GM12875 (cell line): ENCODE results near the gene CLIC5.

Experiments used
- H3K4me3 ChIP-seq: one replicate; pipeline ENCODE4 v1.5.1; 2011; ENCODE audit warnings: low read depth, low read length, control low read depth
- TF ChIP-seq, protein P1 (sequence below): IDR thresholded peaks from 2 replicates; pipeline ENCODE4 v1.5.1; 2011; ENCODE audit warnings: low read depth, mild to moderate bottlenecking, control low read depth, inconsistent platforms, low read length, moderate library complexity, borderline replicate concordance; ENCODE audit not compliant: insufficient read depth

The CLIC5 gene

DNA sequence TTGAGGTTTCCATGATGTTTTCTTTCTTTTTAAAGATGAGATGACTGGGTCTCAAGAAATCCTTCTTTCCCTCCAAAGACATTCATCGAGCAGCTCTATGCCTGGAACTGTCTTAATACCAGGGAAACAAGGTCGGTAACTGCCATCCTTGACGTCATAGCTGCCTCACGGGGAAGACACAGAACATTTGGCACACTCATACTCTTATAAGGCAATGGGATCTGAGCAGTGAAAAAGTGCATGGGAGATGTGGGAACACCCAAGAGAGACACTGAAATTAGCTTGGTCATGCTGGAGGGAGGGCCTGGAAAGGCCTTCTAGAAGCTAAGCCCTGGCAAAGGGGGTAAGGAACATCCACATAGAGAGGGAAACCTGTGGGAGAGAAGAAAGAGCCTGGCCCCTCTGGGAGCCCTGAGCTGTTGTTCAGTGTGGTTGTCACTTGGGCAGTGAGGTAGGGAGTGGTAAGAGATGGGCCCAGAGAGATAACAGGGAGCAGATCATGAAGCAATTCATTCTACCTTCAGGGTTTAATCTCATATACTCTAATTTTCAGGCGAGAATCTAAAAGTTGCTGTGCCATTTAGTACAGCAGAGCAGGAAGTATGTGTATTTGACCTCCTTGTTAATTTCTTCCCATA, 30.8 kb downstream of the CLIC5 start:
- TF ChIP-seq, protein P1, sequence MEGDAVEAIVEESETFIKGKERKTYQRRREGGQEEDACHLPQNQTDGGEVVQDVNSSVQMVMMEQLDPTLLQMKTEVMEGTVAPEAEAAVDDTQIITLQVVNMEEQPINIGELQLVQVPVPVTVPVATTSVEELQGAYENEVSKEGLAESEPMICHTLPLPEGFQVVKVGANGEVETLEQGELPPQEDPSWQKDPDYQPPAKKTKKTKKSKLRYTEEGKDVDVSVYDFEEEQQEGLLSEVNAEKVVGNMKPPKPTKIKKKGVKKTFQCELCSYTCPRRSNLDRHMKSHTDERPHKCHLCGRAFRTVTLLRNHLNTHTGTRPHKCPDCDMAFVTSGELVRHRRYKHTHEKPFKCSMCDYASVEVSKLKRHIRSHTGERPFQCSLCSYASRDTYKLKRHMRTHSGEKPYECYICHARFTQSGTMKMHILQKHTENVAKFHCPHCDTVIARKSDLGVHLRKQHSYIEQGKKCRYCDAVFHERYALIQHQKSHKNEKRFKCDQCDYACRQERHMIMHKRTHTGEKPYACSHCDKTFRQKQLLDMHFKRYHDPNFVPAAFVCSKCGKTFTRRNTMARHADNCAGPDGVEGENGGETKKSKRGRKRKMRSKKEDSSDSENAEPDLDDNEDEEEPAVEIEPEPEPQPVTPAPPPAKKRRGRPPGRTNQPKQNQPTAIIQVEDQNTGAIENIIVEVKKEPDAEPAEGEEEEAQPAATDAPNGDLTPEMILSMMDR = no peak
- no peak overlapping the region for H3K4me3 ChIP-seq

DNA sequence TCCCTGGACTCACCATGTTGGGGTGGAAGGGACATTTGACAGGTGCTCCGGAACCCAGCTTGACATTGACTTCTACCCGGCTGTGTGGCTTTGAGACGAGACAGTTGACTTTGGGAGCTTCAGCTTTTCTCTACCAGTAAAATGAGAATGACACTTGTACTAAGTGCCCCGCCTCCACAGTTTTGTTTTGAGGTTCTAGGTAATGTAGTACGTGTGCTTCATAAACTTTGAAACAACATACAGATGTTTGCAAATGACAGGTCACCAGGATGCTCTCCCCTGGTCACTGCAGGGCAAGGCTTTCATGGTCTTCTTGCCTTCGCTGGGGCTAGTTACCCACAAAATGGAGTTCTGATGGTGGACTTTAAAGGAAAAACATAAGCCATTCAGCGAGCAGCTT, 31.3 kb downstream of the CLIC5 start:
- no peak overlapping the region for H3K4me3 ChIP-seq
- TF ChIP-seq, protein P1 = no peak

DNA sequence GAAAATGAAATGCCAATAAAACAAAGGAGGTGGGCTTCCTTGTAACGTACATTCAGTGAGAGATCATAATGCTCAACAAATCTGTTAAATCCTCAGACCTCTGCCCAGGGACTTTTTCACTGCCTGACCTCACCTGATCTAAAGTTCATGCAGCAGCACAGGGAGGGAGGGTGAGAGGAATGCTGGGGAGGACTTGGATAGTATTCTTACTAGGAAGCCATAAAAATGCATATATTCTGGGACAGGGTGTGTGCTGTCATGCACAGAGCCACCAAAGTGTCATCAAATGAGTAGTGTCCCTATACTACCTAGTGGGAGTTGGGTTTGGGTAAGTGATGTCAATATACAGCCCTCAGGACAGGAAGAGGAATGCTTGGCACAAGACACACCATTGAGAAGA, 32.6 kb downstream of the CLIC5 start:
- H3K4me3 ChIP-seq = no peak overlapping the region
- TF ChIP-seq, protein P1 = no peak

DNA sequence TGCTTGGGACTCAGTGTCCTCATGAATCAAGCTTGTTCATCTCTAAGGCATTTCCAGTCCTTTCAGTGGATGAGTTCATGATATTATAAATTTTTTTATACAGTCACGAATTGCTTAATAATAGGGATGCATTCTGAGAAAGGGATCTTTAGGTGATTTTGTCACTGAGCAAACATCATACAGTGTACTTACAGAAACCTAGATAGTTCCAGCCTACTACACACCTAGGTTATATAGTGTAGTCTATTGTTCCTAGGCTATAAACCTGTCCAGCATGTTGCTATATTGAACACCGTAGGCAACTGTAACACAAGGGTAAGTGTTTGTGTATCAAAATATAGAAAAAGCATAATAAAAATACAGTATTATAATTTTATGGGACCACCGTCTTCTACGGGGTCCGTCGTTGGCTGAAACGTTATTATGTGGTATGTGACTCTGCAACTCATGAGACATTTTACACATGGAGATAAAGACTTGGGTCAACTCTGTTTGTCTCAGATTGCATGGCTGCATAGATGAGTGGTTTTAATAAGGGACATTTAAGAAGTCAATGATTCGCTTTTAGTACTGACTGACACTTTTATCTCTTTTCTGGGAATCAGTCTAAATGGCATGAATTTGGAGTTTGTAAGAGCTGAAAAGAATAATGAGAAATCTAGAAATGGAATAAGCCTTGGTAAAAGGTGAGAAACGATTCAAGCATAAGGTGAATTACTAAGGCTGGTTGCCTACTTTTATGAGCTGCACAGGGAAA, 33.2 kb downstream of the CLIC5 start:
- TF ChIP-seq, protein P1 = no peak
- H3K4me3 ChIP-seq = no peak overlapping the region

DNA sequence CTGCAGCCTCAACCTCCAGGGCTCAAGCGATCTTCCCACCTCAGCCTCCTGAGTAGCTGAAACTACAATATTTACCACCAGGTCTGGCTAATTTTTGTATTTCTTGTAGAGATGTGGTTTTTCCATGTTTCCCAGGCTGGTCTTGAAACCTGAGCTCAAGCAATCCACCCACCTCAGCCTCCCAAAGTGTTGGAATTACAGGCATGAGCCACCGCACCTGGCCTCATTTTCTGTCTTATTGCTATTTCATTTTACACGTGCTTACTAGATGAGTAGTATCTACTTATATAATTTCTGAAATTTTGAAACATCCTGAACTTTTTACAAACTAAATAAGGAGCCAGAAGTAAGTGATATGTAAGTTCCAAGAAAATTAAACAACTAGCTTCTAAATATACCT, 34.6 kb downstream of the CLIC5 start:
- H3K4me3 ChIP-seq = no peak overlapping the region
- TF ChIP-seq, protein P1 = no peak

DNA sequence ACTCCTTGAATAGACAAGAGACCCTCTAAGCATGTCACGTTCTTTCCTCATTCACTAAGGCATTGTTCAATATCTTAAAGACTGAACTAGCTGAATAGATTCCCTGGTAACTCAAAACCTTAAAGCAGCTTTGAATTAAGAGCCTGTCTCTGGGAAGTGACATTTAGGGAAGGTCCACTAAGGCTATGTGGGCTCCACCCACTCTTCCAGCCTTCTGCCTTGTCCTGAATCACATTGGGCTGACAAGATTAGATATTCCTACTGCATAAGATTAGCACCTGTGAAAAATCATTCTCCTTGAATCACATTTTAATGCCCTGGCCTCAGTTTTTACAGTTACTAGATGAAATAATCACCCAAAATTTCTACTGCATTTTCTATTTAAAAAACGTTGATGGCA, 36.3 kb downstream of the CLIC5 start:
- H3K4me3 ChIP-seq = no peak overlapping the region
- TF ChIP-seq, protein P1 = no peak

DNA sequence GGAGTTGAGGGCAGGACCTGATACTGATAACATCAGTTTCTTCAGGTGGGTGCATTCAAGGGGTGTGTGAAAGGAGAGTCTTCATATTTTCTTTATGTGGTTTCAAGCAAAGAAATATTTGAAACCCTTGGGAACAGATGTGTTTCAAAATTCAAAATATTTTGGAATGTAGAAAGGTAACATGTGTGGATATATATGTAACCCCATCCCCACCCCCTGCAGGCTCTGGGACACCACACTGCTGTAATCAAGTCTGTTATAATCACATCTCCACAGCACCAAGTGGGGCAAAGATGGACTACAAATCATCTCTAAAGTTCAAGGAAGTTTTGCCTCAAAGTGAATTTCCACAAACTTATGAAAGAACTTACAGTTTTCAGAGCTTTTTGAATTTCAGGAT, 41.1 kb downstream of the CLIC5 start:
- TF ChIP-seq, protein P1 = no peak
- H3K4me3 ChIP-seq = no peak overlapping the region
